GM12873 (cell line): ENCODE data around the gene NRAP.

Source experiments
- CTCF ChIP-seq: IDR thresholded peaks from 2 replicates; pipeline ENCODE4 v1.5.1; 2012; ENCODE audit warnings: low read depth, mild to moderate bottlenecking, moderate library complexity, low read length, control low read depth; ENCODE audit not compliant: insufficient read depth; ENCODE audit errors: missing control alignments

NRAP gene

GRCh38 chr10:113663908-113664307 is at the start of gene NRAP:
TSS of gene NRAP (minus strand) at chr10:113664041. CDS start at chr10:113663882, 159 bp downstream.
- no peak for TF ChIP-seq CTCF

- no peak for TF ChIP-seq CTCF
Measured at GRCh38 chr10:113713640-113713982, 49.8 kb upstream of the NRAP start.

GRCh38 chr10:113712755-113713639 is 49.2 kb upstream of the NRAP start:
- TF ChIP-seq CTCF: no peak

GRCh38 chr10:113712024-113712423 is 48.2 kb upstream of the NRAP start:
- no peak for TF ChIP-seq CTCF

GRCh38 chr10:113711142-113711541 is 47.3 kb upstream of the NRAP start:
- no peak for TF ChIP-seq CTCF

GRCh38 chr10:113709221-113709838 is 45.5 kb upstream of the NRAP start:
- TF ChIP-seq CTCF: no peak

GRCh38 chr10:113708640-113709039 is 44.8 kb upstream of the NRAP start:
- no peak for TF ChIP-seq CTCF
